ENCODE results near the gene IL4I1. TPM values are rescaled to one million over a fixed set of nuclear protein-coding genes. Genes with fewer than 3 reads are reported as not detected.

IL4I1 gene
- total RNA-seq, 1 experiment from 2014 or later = not detected

DNA sequence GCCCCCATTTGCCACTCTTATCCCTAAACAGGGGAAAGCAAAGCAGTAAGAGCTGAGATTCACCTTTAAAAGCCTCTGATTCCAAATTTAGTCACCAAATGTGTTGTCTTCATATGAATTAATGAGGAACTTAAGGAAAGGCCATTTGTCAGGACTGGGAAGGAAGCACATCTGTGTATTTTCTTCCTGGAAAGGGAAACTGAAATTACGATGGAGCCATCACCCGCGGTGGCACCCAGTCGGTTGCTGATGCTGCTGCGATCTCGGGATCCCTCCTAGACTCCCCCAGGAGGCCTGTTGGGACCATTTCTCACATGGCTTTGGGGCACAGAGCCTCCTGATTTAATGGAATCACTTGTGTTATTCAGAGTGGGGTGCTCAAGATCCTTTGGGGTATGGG lies 7.4 kb upstream of the IL4I1 start:
- Mint-ChIP-seq H3K36me3 (ENCODE audit: insufficient read depth, unreplicated experiment) (peaks cover 11% of the 10 kb centered on the region), H3K4me3 (ENCODE audit: unreplicated experiment) (no peak overlapping the region), H3K4me1 (ENCODE audit: insufficient read depth, unreplicated experiment) (no peaks in the 10 kb centered on the region), H3K9me3 (ENCODE audit: unreplicated experiment) (no peaks in the 10 kb centered on the region), H3K27ac (ENCODE audit: low read depth, unreplicated experiment) (no peak overlapping the region), H3K27me3 (ENCODE audit: insufficient read depth, unreplicated experiment) (no peaks in the 10 kb centered on the region)
- no peak for DNase-seq (ENCODE audit: unreplicated experiment)
- ChIA-PET POLR2A (no interaction called here), CTCF (interaction anchor here (1.5 kb wide), 1 partner anchor 98 kb away, joined by 3 read pairs; no protein-coding TSS in a partner anchor)
- intact Hi-C loops (cut with micrococcal nuclease) = no loop called here
- TF ChIP-seq, protein P1, sequence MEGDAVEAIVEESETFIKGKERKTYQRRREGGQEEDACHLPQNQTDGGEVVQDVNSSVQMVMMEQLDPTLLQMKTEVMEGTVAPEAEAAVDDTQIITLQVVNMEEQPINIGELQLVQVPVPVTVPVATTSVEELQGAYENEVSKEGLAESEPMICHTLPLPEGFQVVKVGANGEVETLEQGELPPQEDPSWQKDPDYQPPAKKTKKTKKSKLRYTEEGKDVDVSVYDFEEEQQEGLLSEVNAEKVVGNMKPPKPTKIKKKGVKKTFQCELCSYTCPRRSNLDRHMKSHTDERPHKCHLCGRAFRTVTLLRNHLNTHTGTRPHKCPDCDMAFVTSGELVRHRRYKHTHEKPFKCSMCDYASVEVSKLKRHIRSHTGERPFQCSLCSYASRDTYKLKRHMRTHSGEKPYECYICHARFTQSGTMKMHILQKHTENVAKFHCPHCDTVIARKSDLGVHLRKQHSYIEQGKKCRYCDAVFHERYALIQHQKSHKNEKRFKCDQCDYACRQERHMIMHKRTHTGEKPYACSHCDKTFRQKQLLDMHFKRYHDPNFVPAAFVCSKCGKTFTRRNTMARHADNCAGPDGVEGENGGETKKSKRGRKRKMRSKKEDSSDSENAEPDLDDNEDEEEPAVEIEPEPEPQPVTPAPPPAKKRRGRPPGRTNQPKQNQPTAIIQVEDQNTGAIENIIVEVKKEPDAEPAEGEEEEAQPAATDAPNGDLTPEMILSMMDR (IDR thresholded peaks at IDR 0.05; ENCODE audit: unreplicated experiment) = no peak
- no TSS peak for BruUV-seq (replicated peaks)

DNA sequence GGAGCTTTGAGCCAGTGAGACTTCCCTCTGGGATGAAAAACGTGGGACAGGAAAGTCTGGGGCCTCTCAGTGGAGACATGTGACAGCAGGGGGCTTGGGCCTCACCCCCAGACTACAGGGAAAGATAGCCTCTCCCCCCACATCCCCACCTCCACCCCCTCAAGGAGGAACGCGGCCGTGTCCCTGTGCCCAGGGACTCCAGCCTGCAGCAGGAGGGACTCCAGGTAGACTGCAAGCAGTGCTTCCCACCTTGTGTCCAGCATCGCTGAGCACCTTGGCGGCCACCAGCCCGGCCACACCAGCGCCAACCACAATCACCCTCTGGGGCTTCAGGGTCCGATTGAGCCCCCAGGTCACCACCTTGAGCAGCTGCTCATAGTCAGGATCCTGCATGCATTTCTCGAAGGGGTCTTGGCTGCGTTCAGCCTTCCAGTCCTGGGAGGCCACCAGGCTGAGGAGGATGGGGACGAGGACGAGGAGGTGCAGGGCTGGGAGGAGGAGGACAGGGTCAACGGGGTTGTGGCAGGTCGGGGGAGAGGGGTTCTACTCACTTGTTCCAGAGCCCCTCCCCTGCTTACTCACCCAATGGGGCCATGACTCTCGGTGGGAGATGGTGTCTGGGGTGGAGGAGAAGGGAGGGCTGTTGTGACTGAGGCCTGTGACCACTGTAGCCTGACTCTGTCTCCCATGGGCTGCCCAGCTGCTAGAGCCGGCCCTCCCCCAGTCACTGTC lies 955 bp downstream of the IL4I1 start:
- POLR2A ChIA-PET = interaction anchor here (0.6 to 1.0 kb wide), 3 partner anchors 12 to 379 kb away, joined by 3 read pairs; no protein-coding TSS in a partner anchor
- Mint-ChIP-seq H3K27ac (ENCODE audit: low read depth, unreplicated experiment) (no peak overlapping the region), H3K9me3 (ENCODE audit: unreplicated experiment) (no peaks in the 10 kb centered on the region), H3K4me3 (ENCODE audit: unreplicated experiment) (no peak overlapping the region), H3K4me1 (ENCODE audit: insufficient read depth, unreplicated experiment) (peaks cover 14% of the 10 kb centered on the region), H3K36me3 (ENCODE audit: insufficient read depth, unreplicated experiment) (no peaks in the 10 kb centered on the region), H3K27me3 (ENCODE audit: insufficient read depth, unreplicated experiment) (peaks cover 12% of the 10 kb centered on the region)
- no TSS peak for BruUV-seq (replicated peaks)
- CTCF ChIA-PET = no interaction called here
- intact Hi-C loops (cut with micrococcal nuclease) = no loop called here
- TF ChIP-seq, protein P1 (IDR thresholded peaks at IDR 0.05; ENCODE audit: unreplicated experiment) = no peak
- DNase-seq (ENCODE audit: unreplicated experiment) = no peak

DNA sequence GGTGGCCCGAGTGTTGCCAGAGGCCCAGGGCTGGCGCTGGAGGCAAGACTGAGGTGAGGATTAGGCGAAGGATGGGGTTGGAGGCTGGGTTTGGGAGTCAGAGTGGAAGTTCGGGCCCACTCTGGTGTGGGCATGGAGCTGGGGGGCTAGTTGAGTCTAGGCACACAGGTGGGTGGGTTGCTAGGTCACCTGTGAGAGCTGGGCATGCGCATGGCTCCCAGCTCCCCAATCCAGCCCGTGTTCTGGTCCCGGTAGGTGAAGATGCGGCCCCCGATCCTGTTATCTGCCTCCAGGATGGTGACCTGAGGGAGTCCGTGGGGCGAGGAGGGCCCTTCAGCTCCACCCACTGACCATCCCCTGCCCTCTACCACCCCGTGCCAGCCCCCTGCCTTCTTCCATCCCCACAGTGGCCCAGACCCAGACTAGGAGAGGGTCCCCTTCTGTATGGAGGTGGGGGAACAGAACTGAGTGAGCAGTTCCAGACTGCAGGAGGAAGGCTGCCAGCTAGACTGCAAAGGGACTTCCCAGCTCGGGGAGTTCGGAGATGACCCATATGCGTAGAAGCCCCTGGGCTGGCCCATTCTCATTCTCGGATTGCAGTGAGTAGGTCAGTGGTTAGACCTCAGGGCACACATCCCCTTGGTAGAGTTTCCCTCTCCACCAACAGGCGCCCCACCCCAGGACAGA lies 1.7 kb downstream of the IL4I1 start:
- Mint-ChIP-seq H3K27me3 (ENCODE audit: insufficient read depth, unreplicated experiment) (peaks cover 12% of the 10 kb centered on the region), H3K27ac (ENCODE audit: low read depth, unreplicated experiment) (no peak overlapping the region), H3K4me3 (ENCODE audit: unreplicated experiment) (no peak overlapping the region), H3K4me1 (ENCODE audit: insufficient read depth, unreplicated experiment) (peaks cover 14% of the 10 kb centered on the region), H3K9me3 (ENCODE audit: unreplicated experiment) (no peaks in the 10 kb centered on the region), H3K36me3 (ENCODE audit: insufficient read depth, unreplicated experiment) (no peaks in the 10 kb centered on the region)
- intact Hi-C loops (cut with micrococcal nuclease) = no loop called here
- ChIA-PET POLR2A (interaction anchor here (0.6 to 1.0 kb wide), 3 partner anchors 11 to 380 kb away, joined by 3 read pairs; no protein-coding TSS in a partner anchor), CTCF (interaction anchor here (0.7 kb wide), 1 partner anchor 998 kb away, joined by 3 read pairs; no protein-coding TSS in a partner anchor)
- TF ChIP-seq, protein P1 (IDR thresholded peaks at IDR 0.05; ENCODE audit: unreplicated experiment) = no peak
- no peak for DNase-seq (ENCODE audit: unreplicated experiment)
- BruUV-seq (replicated peaks) = no TSS peak

DNA sequence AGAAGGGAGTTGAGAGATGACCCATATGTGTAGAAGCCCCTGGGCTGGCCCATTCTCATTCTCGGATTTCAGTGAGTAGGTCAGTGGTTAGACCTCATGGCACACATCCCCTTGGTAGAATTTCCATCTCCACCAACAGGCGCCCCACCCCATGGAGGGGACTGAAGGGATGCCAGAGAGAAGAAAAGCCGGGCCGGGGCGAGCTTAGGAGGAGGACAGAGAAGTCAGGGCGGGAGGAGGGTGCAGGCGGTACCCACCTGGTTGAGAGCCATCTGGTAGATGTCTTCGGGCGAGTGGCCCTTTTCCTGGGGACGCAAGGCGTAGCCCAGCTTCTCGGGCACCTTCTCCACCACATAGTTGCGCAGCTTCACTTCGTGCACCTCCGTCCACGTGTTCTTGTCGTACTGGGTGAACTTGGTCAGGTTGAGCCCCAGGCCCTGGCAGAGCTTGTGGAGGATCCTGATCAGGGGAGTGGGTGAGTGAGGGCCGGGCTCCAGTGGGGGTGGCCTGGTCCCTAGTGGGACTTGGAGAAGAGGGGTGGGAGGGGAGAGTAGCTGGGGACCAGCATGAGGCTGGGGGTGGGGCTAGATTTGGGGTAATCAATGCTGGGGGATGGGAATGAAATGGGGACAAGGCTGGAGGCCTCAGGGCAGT lies 2.5 kb downstream of the IL4I1 start:
- Mint-ChIP-seq H3K27ac (ENCODE audit: low read depth, unreplicated experiment) (no peak overlapping the region), H3K27me3 (ENCODE audit: insufficient read depth, unreplicated experiment) (peaks cover 12% of the 10 kb centered on the region), H3K4me3 (ENCODE audit: unreplicated experiment) (no peak overlapping the region), H3K9me3 (ENCODE audit: unreplicated experiment) (no peaks in the 10 kb centered on the region), H3K36me3 (ENCODE audit: insufficient read depth, unreplicated experiment) (no peaks in the 10 kb centered on the region), H3K4me1 (ENCODE audit: insufficient read depth, unreplicated experiment) (peaks cover 14% of the 10 kb centered on the region)
- ChIA-PET POLR2A (no interaction called here), CTCF (interaction anchor here (0.7 kb wide), 1 partner anchor 999 kb away, joined by 3 read pairs; no protein-coding TSS in a partner anchor)
- DNase-seq (ENCODE audit: unreplicated experiment) = no peak
- no TSS peak for BruUV-seq (replicated peaks)
- intact Hi-C loops (cut with micrococcal nuclease) = no loop called here
- TF ChIP-seq, protein P1 (IDR thresholded peaks at IDR 0.05; ENCODE audit: unreplicated experiment) = no peak

Measured in MCF 10A (cell line).